MM.1S (cell line): ENCODE measurements around the gene FCER1G.
"Not testable (repeated sequence)": the region's sequence is repeated elsewhere in the genome, so short reads cannot be mapped to it uniquely, and the experiment has no call there.

Experiments
- EZH2phosphoT487 ChIP-seq: fragments of 300-600 bp; sonication (generic); IDR thresholded peaks from 2 replicates; pipeline ENCODE4 v1.6.1; 2018; ENCODE audit warnings: antibody characterized with exemption, low read length
- TF ChIP-seq, protein P1 (sequence below): fragments of 300-600 bp; sonication (generic); IDR thresholded peaks from 2 replicates; pipeline ENCODE4 v1.5.1; 2016; ENCODE audit warnings: antibody characterized with exemption, low read length, mixed read lengths

DNA sequence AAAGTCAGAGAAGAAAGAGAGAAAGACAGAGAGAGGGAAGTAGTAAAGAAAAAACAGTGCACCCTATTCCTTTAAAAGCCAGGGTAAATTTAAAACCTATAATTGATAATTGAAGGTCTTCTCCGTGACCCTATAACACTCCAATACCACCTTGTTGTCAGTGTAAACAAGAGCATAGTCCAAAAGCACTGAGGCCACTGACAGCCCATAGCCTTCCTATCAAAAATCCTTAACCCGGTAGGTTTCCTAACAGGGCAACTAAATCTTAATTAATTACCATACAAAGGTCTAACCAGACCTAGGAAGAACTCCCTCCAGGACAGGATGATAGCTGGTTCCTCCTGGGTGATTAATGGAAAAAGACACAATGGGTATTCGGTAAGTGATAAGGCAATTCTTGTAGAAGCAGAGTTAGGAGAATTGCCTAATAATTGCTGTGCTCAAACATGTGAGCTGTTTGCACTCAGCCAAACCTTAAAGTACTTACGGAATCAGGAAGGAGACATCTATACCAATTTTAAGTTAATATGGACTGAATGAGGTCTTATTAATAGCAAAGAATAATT, 40.9 kb downstream of the FCER1G start:
- TF ChIP-seq EZH2phosphoT487: not testable (repeated sequence)
- TF ChIP-seq, protein P1, sequence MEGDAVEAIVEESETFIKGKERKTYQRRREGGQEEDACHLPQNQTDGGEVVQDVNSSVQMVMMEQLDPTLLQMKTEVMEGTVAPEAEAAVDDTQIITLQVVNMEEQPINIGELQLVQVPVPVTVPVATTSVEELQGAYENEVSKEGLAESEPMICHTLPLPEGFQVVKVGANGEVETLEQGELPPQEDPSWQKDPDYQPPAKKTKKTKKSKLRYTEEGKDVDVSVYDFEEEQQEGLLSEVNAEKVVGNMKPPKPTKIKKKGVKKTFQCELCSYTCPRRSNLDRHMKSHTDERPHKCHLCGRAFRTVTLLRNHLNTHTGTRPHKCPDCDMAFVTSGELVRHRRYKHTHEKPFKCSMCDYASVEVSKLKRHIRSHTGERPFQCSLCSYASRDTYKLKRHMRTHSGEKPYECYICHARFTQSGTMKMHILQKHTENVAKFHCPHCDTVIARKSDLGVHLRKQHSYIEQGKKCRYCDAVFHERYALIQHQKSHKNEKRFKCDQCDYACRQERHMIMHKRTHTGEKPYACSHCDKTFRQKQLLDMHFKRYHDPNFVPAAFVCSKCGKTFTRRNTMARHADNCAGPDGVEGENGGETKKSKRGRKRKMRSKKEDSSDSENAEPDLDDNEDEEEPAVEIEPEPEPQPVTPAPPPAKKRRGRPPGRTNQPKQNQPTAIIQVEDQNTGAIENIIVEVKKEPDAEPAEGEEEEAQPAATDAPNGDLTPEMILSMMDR: not testable (repeated sequence)
